ENCODE measurements around the gene FAM186B.

Gene FAM186B

GRCh38 chr12:49552014-49552413 is 53.4 kb downstream of the FAM186B start:
- DNase-seq (ENCODE audit: low read depth) = no peak

GRCh38 chr12:49550693-49551252 is 54.7 kb downstream of the FAM186B start:
- no peak for DNase-seq (ENCODE audit: low read depth)

- no peak for DNase-seq (ENCODE audit: low read depth)
Measured at GRCh38 chr12:49549735-49550692, 55.4 kb downstream of the FAM186B start.

- DNase-seq (ENCODE audit: low read depth) = no peak
Measured at GRCh38 chr12:49548822-49549648, 56.4 kb downstream of the FAM186B start.

GRCh38 chr12:49548481-49548821 is 57.0 kb downstream of the FAM186B start:
- no peak for DNase-seq (ENCODE audit: low read depth)

- DNase-seq (ENCODE audit: low read depth) = no peak
Measured at GRCh38 chr12:49547090-49547690, 58.2 kb downstream of the FAM186B start.

GRCh38 chr12:49546481-49546880 is 59.0 kb downstream of the FAM186B start:
- DNase-seq (ENCODE audit: low read depth) = no peak

GRCh38 chr12:49545815-49546214 is 59.6 kb downstream of the FAM186B start:
- no peak for DNase-seq (ENCODE audit: low read depth)

GRCh38 chr12:49543914-49544815 is 61.3 kb downstream of the FAM186B start:
- DNase-seq (ENCODE audit: low read depth) = no peak

GRCh38 chr12:49543221-49543913 is 62.1 kb downstream of the FAM186B start:
- DNase-seq (ENCODE audit: low read depth) = no peak

- no peak for DNase-seq (ENCODE audit: low read depth)
Measured at GRCh38 chr12:49542592-49543160, 62.8 kb downstream of the FAM186B start.

- no peak for DNase-seq (ENCODE audit: low read depth)
Measured at GRCh38 chr12:49541911-49542505, 63.4 kb downstream of the FAM186B start.

- no peak for DNase-seq (ENCODE audit: low read depth)
Measured at GRCh38 chr12:49541140-49541861, 64.1 kb downstream of the FAM186B start.

GRCh38 chr12:49540229-49541139 is 65.0 kb downstream of the FAM186B start:
- DNase-seq (ENCODE audit: low read depth) = no peak

- DNase-seq (ENCODE audit: low read depth) = no peak
Measured at GRCh38 chr12:49539406-49540228, 65.8 kb downstream of the FAM186B start.

GRCh38 chr12:49538510-49539403 is 66.7 kb downstream of the FAM186B start, which contains the start of gene KCNH3:
Gene KCNH3 (plus strand): TSS chr12:49539030. CDS start chr12:49539417, 387 bp downstream.
- peak; percentile 25 for DNase-seq (ENCODE audit: low read depth)
